GM23338 (cell line): Measurements from ENCODE around the gene GPR89B. TPM values are rescaled to one million over a fixed set of nuclear protein-coding genes. Genes with fewer than 3 reads are reported as not detected.
A peak's percentile ranks its signal among the peaks of the same experiment; 100 is the strongest.

Experiments used
- ATAC-seq: fragments of 200-7000 bp; cut with Tn5 transposase; 3 replicates; pipeline ENCODE4 v1.9.1; 2020
- DNase-seq: peaks from one replicate; pipeline ENCODE4 v3.0.0-alpha.2; 2015; ENCODE audit warnings: low spot score
- H2AFZ ChIP-seq: fragments of 200-600 bp; sonication (generic); 2 replicates; pipeline ENCODE4 v1.8.0; 2016; ENCODE audit warnings: antibody characterized with exemption, mild to moderate bottlenecking, moderate library complexity
- H3F3A ChIP-seq: fragments of 200-600 bp; sonication (generic); replicated peaks from 2 replicates; pipeline ENCODE4 v1.8.0; 2017; ENCODE audit warnings: antibody characterized with exemption, mixed run types, low read depth
- H3K27ac ChIP-seq: fragments of 200-600 bp; sonication (generic); 2 replicates; pipeline ENCODE4 v1.6.1; 2016; ENCODE audit warnings: low read depth
- H3K27me3 ChIP-seq: fragments of 200-600 bp; sonication (generic); 2 replicates; pipeline ENCODE4 v1.8.0; 2016; ENCODE audit warnings: mild to moderate bottlenecking, mixed run types, moderate library complexity; ENCODE audit not compliant: insufficient read depth
- H3K36me3 ChIP-seq: fragments of 200-600 bp; sonication (generic); 2 replicates; pipeline ENCODE4 v1.8.0; 2016; ENCODE audit warnings: mild to moderate bottlenecking; ENCODE audit not compliant: insufficient read depth
- H3K4me1 ChIP-seq: fragments of 200-600 bp; sonication (generic); 2 replicates; pipeline ENCODE4 v1.8.0; 2016; ENCODE audit warnings: mild to moderate bottlenecking, moderate library complexity; ENCODE audit not compliant: insufficient read depth
- H3K4me2 ChIP-seq: fragments of 200-600 bp; sonication (generic); 2 replicates; pipeline ENCODE4 v1.7.1; 2017; ENCODE audit warnings: mixed run types
- H3K4me3 ChIP-seq: fragments of 200-600 bp; sonication (generic); 2 replicates; pipeline ENCODE4 v1.6.1; 2016; ENCODE audit warnings: mixed run types
- H3K79me2 ChIP-seq: fragments of 200-600 bp; sonication (generic); replicated peaks from 2 replicates; pipeline ENCODE4 v1.8.0; 2017; ENCODE audit warnings: mild to moderate bottlenecking; ENCODE audit not compliant: insufficient read depth
- H3K9me2 ChIP-seq: fragments of 200-600 bp; sonication (generic); 2 replicates; pipeline ENCODE4 v1.8.0; 2017; ENCODE audit not compliant: insufficient read depth
- H4K20me1 ChIP-seq: fragments of 200-600 bp; sonication (generic); replicated peaks from 2 replicates; pipeline ENCODE4 v1.8.0; 2017; ENCODE audit warnings: mild to moderate bottlenecking; ENCODE audit not compliant: insufficient read depth
- H3K27ac Mint-ChIP-seq: 2 replicates; pipeline ENCODE4 v1.8.0; 2020; ENCODE audit warnings: inconsistent platforms, mild to moderate bottlenecking, moderate library complexity, mixed read lengths
- H3K27me3 Mint-ChIP-seq: 3 replicates; pipeline ENCODE4 v1.8.0; 2022; ENCODE audit warnings: low read depth, mild to moderate bottlenecking, moderate library complexity, mixed read lengths, inconsistent platforms; ENCODE audit not compliant: insufficient read depth, poor library complexity
- H3K36me3 Mint-ChIP-seq: 3 replicates; pipeline ENCODE4 v1.8.0; 2021; ENCODE audit warnings: low read depth, mild to moderate bottlenecking, inconsistent platforms, moderate library complexity, mixed read lengths
- H3K4me1 Mint-ChIP-seq: 3 replicates; pipeline ENCODE4 v1.8.0; 2020; ENCODE audit warnings: mild to moderate bottlenecking, inconsistent platforms, mixed read lengths
- H3K4me3 Mint-ChIP-seq: 3 replicates; pipeline ENCODE4 v1.8.0; 2021; ENCODE audit warnings: moderate library complexity, mild to moderate bottlenecking, inconsistent platforms, mixed read lengths
- H3K9me3 Mint-ChIP-seq: 3 replicates; pipeline ENCODE4 v1.8.0; 2020; ENCODE audit warnings: moderate library complexity, mild to moderate bottlenecking, inconsistent platforms, mixed read lengths
- CTCF ChIP-seq, 2 experiments: fragments of 200-600 bp in 1 of 2; sonication (generic) in 1 of 2; conservative IDR thresholded peaks; 2 replicates each; pipeline versions ENCODE4 v1.5.1 to v1.6.1; 2016 to 2017; ENCODE audit warnings: antibody characterized with exemption in 2 of 2, low read depth in 2 of 2, mild to moderate bottlenecking in 2 of 2, moderate library complexity in 1 of 2
- EZH2 ChIP-seq: fragments of 200-600 bp; sonication (generic); IDR thresholded peaks from one replicate; pipeline ENCODE4 v1.8.0; 2017; ENCODE audit warnings: antibody characterized with exemption, mild to moderate bottlenecking, low read depth; ENCODE audit not compliant: unreplicated experiment
- EZH2phosphoT487 ChIP-seq: fragments of 200-600 bp; sonication (generic); IDR thresholded peaks from one replicate; pipeline ENCODE4 v1.8.1; 2018; ENCODE audit warnings: antibody characterized with exemption; ENCODE audit not compliant: unreplicated experiment
- REST ChIP-seq: IDR thresholded peaks from one replicate; pipeline ENCODE4 v1.6.1; 2018; ENCODE audit warnings: antibody characterized with exemption; ENCODE audit not compliant: unreplicated experiment
- STAT1 ChIP-seq: IDR thresholded peaks from one replicate; pipeline ENCODE4 v1.6.1; 2016; ENCODE audit warnings: antibody characterized with exemption; ENCODE audit not compliant: unreplicated experiment
- ZNF114 ChIP-seq: fragments of 250-450 bp; sonication (Bioruptor Pico); IDR thresholded peaks from 2 replicates; pipeline ENCODE4 v1.5.0; 2020; ENCODE audit warnings: mild to moderate bottlenecking, moderate library complexity
- polyA plus RNA-seq: library from polyadenylated mRNA; unstranded; fragments of >200 nt; fragmentation: Nextera tagmentation; extraction: Ambion mirVana; gene quantifications from 2 replicates; pipeline ENCODE4 v1.2.1, GENCODE V29; 2016
- total RNA-seq: library from RNA; depleted of rRNA; stranded (reverse); fragments of >200 nt; shearing (Covaris generic); gene quantifications from 2 replicates; pipeline ENCODE4 v1.2.3, GENCODE V29; 2014
- TF ChIP-seq, protein P1 (sequence below): fragments of 250-450 bp; sonication (Bioruptor Pico); IDR thresholded peaks from 2 replicates; pipeline ENCODE4 v1.5.0; 2020; ENCODE audit warnings: mild to moderate bottlenecking, moderate library complexity

GPR89B gene
- total and polyA plus RNA-seq, 2 experiments from 2014 or later, result 25.7 to 27.7 TPM

- no peak for ATAC-seq
- H3K9me2 ChIP-seq, result no peaks in the 10 kb centered on the region
Observed at GRCh38 chr1:147912553-147912952, 15.7 kb upstream of the GPR89B start.

GRCh38 chr1:147913362-147913942, 14.8 kb upstream of the GPR89B start:
- Histone ChIP-seq H4K20me1 (no peaks in the 10 kb centered on the region), H3K36me3 (no peaks in the 10 kb centered on the region), H3K27me3 (no peaks in the 10 kb centered on the region), H3K27ac (no peak overlapping the region), H3F3A (no peaks in the 10 kb centered on the region), H3K79me2 (no peaks in the 10 kb centered on the region), H3K9me2 (no peaks in the 10 kb centered on the region), H3K4me3 (no peak overlapping the region), H3K4me2 (no peak overlapping the region), H2AFZ (no peak overlapping the region), H3K4me1 (no peaks in the 10 kb centered on the region)
- H3K9me3 Mint-ChIP-seq, result no peaks in the 10 kb centered on the region
- no peaks in the 10 kb centered on the region for H3K36me3 Mint-ChIP-seq
- H3K4me3 Mint-ChIP-seq, result no peak overlapping the region
- DNase-seq (no peak), ATAC-seq (no peak)
- H3K27ac Mint-ChIP-seq, result no peak overlapping the region
- no peaks in the 10 kb centered on the region for H3K4me1 Mint-ChIP-seq
- no peaks in the 10 kb centered on the region for H3K27me3 Mint-ChIP-seq
- TF ChIP-seq, protein P1, sequence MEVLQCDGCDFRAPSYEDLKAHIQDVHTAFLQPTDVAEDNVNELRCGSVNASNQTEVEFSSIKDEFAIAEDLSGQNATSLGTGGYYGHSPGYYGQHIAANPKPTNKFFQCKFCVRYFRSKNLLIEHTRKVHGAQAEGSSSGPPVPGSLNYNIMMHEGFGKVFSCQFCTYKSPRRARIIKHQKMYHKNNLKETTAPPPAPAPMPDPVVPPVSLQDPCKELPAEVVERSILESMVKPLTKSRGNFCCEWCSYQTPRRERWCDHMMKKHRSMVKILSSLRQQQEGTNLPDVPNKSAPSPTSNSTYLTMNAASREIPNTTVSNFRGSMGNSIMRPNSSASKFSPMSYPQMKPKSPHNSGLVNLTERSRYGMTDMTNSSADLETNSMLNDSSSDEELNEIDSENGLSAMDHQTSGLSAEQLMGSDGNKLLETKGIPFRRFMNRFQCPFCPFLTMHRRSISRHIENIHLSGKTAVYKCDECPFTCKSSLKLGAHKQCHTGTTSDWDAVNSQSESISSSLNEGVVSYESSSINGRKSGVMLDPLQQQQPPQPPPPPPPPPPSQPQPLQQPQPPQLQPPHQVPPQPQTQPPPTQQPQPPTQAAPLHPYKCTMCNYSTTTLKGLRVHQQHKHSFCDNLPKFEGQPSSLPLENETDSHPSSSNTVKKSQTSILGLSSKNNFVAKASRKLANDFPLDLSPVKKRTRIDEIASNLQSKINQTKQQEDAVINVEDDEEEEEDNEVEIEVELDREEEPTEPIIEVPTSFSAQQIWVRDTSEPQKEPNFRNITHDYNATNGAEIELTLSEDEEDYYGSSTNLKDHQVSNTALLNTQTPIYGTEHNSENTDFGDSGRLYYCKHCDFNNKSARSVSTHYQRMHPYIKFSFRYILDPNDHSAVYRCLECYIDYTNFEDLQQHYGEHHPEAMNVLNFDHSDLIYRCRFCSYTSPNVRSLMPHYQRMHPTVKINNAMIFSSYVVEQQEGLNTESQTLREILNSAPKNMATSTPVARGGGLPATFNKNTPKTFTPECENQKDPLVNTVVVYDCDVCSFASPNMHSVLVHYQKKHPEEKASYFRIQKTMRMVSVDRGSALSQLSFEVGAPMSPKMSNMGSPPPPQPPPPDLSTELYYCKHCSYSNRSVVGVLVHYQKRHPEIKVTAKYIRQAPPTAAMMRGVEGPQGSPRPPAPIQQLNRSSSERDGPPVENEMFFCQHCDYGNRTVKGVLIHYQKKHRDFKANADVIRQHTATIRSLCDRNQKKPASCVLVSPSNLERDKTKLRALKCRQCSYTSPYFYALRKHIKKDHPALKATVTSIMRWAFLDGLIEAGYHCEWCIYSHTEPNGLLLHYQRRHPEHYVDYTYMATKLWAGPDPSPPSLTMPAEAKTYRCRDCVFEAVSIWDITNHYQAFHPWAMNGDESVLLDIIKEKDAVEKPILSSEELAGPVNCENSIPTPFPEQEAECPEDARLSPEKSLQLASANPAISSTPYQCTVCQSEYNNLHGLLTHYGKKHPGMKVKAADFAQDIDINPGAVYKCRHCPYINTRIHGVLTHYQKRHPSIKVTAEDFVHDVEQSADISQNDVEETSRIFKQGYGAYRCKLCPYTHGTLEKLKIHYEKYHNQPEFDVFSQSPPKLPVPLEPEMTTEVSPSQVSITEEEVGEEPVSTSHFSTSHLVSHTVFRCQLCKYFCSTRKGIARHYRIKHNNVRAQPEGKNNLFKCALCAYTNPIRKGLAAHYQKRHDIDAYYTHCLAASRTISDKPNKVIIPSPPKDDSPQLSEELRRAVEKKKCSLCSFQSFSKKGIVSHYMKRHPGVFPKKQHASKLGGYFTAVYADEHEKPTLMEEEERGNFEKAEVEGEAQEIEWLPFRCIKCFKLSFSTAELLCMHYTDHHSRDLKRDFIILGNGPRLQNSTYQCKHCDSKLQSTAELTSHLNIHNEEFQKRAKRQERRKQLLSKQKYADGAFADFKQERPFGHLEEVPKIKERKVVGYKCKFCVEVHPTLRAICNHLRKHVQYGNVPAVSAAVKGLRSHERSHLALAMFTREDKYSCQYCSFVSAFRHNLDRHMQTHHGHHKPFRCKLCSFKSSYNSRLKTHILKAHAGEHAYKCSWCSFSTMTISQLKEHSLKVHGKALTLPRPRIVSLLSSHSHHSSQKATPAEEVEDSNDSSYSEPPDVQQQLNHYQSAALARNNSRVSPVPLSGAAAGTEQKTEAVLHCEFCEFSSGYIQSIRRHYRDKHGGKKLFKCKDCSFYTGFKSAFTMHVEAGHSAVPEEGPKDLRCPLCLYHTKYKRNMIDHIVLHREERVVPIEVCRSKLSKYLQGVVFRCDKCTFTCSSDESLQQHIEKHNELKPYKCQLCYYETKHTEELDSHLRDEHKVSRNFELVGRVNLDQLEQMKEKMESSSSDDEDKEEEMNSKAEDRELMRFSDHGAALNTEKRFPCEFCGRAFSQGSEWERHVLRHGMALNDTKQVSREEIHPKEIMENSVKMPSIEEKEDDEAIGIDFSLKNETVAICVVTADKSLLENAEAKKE, result no peak
- TF ChIP-seq EZH2 (no peak), ZNF114 (no peak), EZH2phosphoT487 (no peak), STAT1 (no peak), REST (no peak)

More at GRCh38 chr1:147912553-147912952, 15.7 kb upstream of the GPR89B start:
- Mint-ChIP-seq H3K4me3 (no peak overlapping the region), H3K9me3 (no peaks in the 10 kb centered on the region), H3K36me3 (no peaks in the 10 kb centered on the region), H3K27ac (no peak overlapping the region), H3K4me1 (no peaks in the 10 kb centered on the region), H3K27me3 (no peaks in the 10 kb centered on the region)
- Histone ChIP-seq H3K36me3 (no peaks in the 10 kb centered on the region), H3K27me3 (no peaks in the 10 kb centered on the region), H2AFZ (no peak overlapping the region), H3F3A (no peaks in the 10 kb centered on the region), H4K20me1 (no peaks in the 10 kb centered on the region), H3K4me1 (no peaks in the 10 kb centered on the region), H3K4me2 (no peak overlapping the region), H3K79me2 (no peaks in the 10 kb centered on the region), H3K4me3 (no peak overlapping the region), H3K27ac (no peak overlapping the region)
- DNase-seq, result no peak
- TF ChIP-seq ZNF114, result no peak
- peak in 1 of 2 experiments; percentile 26; a peak in 2 of 4 replicates for TF ChIP-seq CTCF (conservative IDR thresholded peaks at IDR 0.05; ENCODE audit: low read depth in 2 of 2)
